DOHH2 (cell line): Measurements from ENCODE around the gene THOC1.

ENCODE experiments used
- H3F3A ChIP-seq: fragments of 200-600 bp; sonication (generic), shearing (Covaris generic); 2 replicates; pipeline ENCODE4 v1.6.0; 2016; ENCODE audit warnings: antibody characterized with exemption, mild to moderate bottlenecking; ENCODE audit not compliant: control insufficient read depth, insufficient read depth
- H3K27ac ChIP-seq: fragments of 200-600 bp; sonication (generic); 2 replicates; pipeline ENCODE4 v1.5.1; 2014; ENCODE audit warnings: low read depth, mild to moderate bottlenecking, low read length, moderate library complexity
- H3K27me3 ChIP-seq: fragments of 200-600 bp; sonication (generic); 2 replicates; pipeline ENCODE4 v1.6.1; 2014; ENCODE audit warnings: mild to moderate bottlenecking, low read length, mixed read lengths; ENCODE audit not compliant: control insufficient read depth
- H3K36me3 ChIP-seq: fragments of 200-600 bp; sonication (generic); 2 replicates; pipeline ENCODE4 v1.6.1; 2014; ENCODE audit warnings: mild to moderate bottlenecking, low read length, moderate library complexity, mixed read lengths; ENCODE audit not compliant: control insufficient read depth
- H3K4me1 ChIP-seq: fragments of 200-600 bp; sonication (generic); 2 replicates; pipeline ENCODE4 v1.6.1; 2014; ENCODE audit warnings: mild to moderate bottlenecking, low read length, mixed read lengths; ENCODE audit not compliant: control insufficient read depth
- H3K4me2 ChIP-seq: fragments of 200-600 bp; sonication (generic); 2 replicates; pipeline ENCODE4 v1.6.0; 2014; ENCODE audit warnings: mild to moderate bottlenecking, low read length, moderate library complexity
- H3K4me3 ChIP-seq: fragments of 200-600 bp; sonication (generic); 2 replicates; pipeline ENCODE4 v1.5.1; 2014; ENCODE audit warnings: mild to moderate bottlenecking, low read length, mixed read lengths
- H3K79me2 ChIP-seq: fragments of 200-600 bp; sonication (generic); 2 replicates; pipeline ENCODE4 v1.6.1; 2014; ENCODE audit warnings: mild to moderate bottlenecking, low read length, mixed read lengths; ENCODE audit not compliant: control insufficient read depth
- H3K9me2 ChIP-seq: fragments of 200-600 bp; sonication (generic); replicated peaks from 2 replicates; pipeline ENCODE4 v1.6.1; 2014; ENCODE audit warnings: mild to moderate bottlenecking, low read length, mixed read lengths; ENCODE audit not compliant: control insufficient read depth
- H3K9me3 ChIP-seq: fragments of 200-600 bp; sonication (generic); 2 replicates; pipeline ENCODE4 v1.6.1; 2014; ENCODE audit warnings: antibody characterized with exemption, low read length, mixed read lengths; ENCODE audit not compliant: control insufficient read depth, insufficient read depth
- H4K20me1 ChIP-seq: fragments of 200-600 bp; sonication (generic); 2 replicates; pipeline ENCODE4 v1.6.0; 2014; ENCODE audit warnings: low read depth, mild to moderate bottlenecking, antibody characterized with exemption, low read length, moderate library complexity; ENCODE audit not compliant: control insufficient read depth, insufficient read depth
- CTCF ChIP-seq: fragments of 200-600 bp; sonication (generic); IDR thresholded peaks from one replicate; pipeline ENCODE4 v1.5.1; 2014; ENCODE audit warnings: antibody characterized with exemption, mild to moderate bottlenecking, low read depth, low read length; ENCODE audit not compliant: poor library complexity, severe bottlenecking
- EZH2phosphoT487 ChIP-seq: fragments of 200-600 bp; sonication (generic); IDR thresholded peaks from 2 replicates; pipeline ENCODE4 v1.6.1; 2017; ENCODE audit warnings: borderline replicate concordance, mild to moderate bottlenecking, antibody characterized with exemption, low read length, moderate library complexity, mixed read lengths

The THOC1 gene

GRCh38 chr18:295756-296490 is 28.1 kb upstream of the THOC1 start:
- Histone ChIP-seq H3K27me3 (no peaks in the 10 kb centered on the region), H3F3A (no peaks in the 10 kb centered on the region), H3K9me2 (no peaks in the 10 kb centered on the region), H3K79me2 (no peaks in the 10 kb centered on the region), H3K4me1 (no peaks in the 10 kb centered on the region), H3K4me3 (no peak overlapping the region), H3K27ac (no peak overlapping the region), H3K4me2 (no peak overlapping the region), H3K36me3 (no peaks in the 10 kb centered on the region), H4K20me1 (no peaks in the 10 kb centered on the region), H3K9me3 (no peaks in the 10 kb centered on the region)
- TF ChIP-seq CTCF (no peak), EZH2phosphoT487 (no peak)

GRCh38 chr18:294566-294965 is 26.7 kb upstream of the THOC1 start:
- Histone ChIP-seq H4K20me1 (no peaks in the 10 kb centered on the region), H3K27ac (no peak overlapping the region), H3K9me2 (no peaks in the 10 kb centered on the region), H3K9me3 (no peaks in the 10 kb centered on the region), H3K36me3 (no peaks in the 10 kb centered on the region), H3K79me2 (no peaks in the 10 kb centered on the region), H3K4me3 (no peak overlapping the region), H3K4me2 (no peak overlapping the region), H3F3A (no peaks in the 10 kb centered on the region), H3K4me1 (no peaks in the 10 kb centered on the region), H3K27me3 (no peaks in the 10 kb centered on the region)
- TF ChIP-seq CTCF (no peak), EZH2phosphoT487 (no peak)

GRCh38 chr18:293536-293935 is 25.7 kb upstream of the THOC1 start:
- Histone ChIP-seq H3K27ac (no peak overlapping the region), H3K27me3 (no peaks in the 10 kb centered on the region), H3K9me2 (no peaks in the 10 kb centered on the region), H3K79me2 (no peaks in the 10 kb centered on the region), H3K9me3 (no peaks in the 10 kb centered on the region), H3F3A (no peaks in the 10 kb centered on the region), H3K4me2 (no peak overlapping the region), H3K4me3 (no peak overlapping the region), H3K4me1 (no peaks in the 10 kb centered on the region), H3K36me3 (no peaks in the 10 kb centered on the region), H4K20me1 (no peaks in the 10 kb centered on the region)
- TF ChIP-seq EZH2phosphoT487 (no peak), CTCF (no peak)
